WI38 (cell line): ENCODE results near the gene MCUB.

ENCODE experiments used
- H3K4me3 ChIP-seq: 2 replicates; pipeline ENCODE4 v1.5.1; 2011; ENCODE audit warnings: low read depth, mild to moderate bottlenecking, control low read depth, low read length
- CTCF ChIP-seq: IDR thresholded peaks from 2 replicates; pipeline ENCODE4 v1.5.1; 2012; ENCODE audit warnings: low read depth, mild to moderate bottlenecking, control low read depth, low read length

MCUB gene

GRCh38 chr4:109614015-109614414, 54.0 kb downstream of the MCUB start:
- H3K4me3 ChIP-seq: no peak overlapping the region
- no peak for TF ChIP-seq CTCF

GRCh38 chr4:109614466-109614865, 54.4 kb downstream of the MCUB start:
- no peak for TF ChIP-seq CTCF
- no peak overlapping the region for H3K4me3 ChIP-seq

DNA sequence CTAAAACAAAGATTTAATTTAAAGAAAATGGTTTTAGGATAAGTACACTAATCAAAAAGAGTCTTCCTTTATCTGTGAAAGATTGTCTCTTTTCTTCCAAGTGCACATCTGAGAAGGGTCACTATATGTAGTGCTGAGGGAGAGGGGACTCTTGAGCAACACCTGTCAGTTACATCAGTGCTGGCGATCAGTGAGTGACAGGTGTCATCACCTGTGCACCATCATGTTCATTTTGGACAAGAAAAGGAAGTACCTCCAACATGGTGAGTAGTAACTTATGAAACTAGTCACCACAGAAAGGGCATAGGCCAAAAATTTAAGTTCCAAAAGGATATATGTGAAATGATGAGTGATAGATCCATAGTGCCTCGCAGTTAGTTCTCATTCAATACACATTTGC, 55.7 kb downstream of the MCUB start:
- no peak for TF ChIP-seq CTCF

GRCh38 chr4:109616243-109616642, 56.2 kb downstream of the MCUB start:
- no peak overlapping the region for H3K4me3 ChIP-seq
- no peak for TF ChIP-seq CTCF

More for the DNA sequence above, 55.7 kb downstream of the MCUB start:
- no peak overlapping the region for H3K4me3 ChIP-seq

GRCh38 chr4:109622626-109623025, 62.6 kb downstream of the MCUB start:
- TF ChIP-seq CTCF: no peak
- H3K4me3 ChIP-seq: no peak overlapping the region

- H3K4me3 ChIP-seq: no peak overlapping the region
- TF ChIP-seq CTCF: no peak
These were observed 64.5 kb downstream of the MCUB start for GRCh38 chr4:109624536-109624935.

- TF ChIP-seq CTCF: no peak
- no peak overlapping the region for H3K4me3 ChIP-seq
These were observed 67.3 kb downstream of the MCUB start for GRCh38 chr4:109627361-109627760.
